Measurements from ENCODE around the gene PIEZO1. TPM values are rescaled to one million over a fixed set of nuclear protein-coding genes. Genes with fewer than 3 reads are reported as not detected.

PIEZO1 gene
- total and polyA plus RNA-seq, 2 experiments from 2014 or later = 30.4 to 70.1 TPM

GRCh38 chr16:88732172-88732960 lies 52.7 kb downstream of the PIEZO1 start:
- DNase-seq (ENCODE audit: low spot score) (no peak), ATAC-seq (no peak)
- Mint-ChIP-seq H3K4me3 (no peak overlapping the region), H3K9me3 (no peaks in the 10 kb centered on the region), H3K27me3 (ENCODE audit: insufficient read depth, low read depth, poor library complexity) (peaks cover 15% of the 10 kb centered on the region), H3K27ac (no peak overlapping the region), H3K4me1 (no peaks in the 10 kb centered on the region), H3K36me3 (ENCODE audit: low read depth) (peaks cover 9% of the 10 kb centered on the region; the same call in 1 of the 3 replicates)
- no peaks in the 10 kb centered on the region for H3K9me2 ChIP-seq (ENCODE audit: insufficient read depth)
- TF ChIP-seq EZH2phosphoT487 (IDR thresholded peaks at IDR 0.05; ENCODE audit: unreplicated experiment) (no peak), ETS1 (IDR thresholded peaks at IDR 0.05) (no peak), CTCF (conservative IDR thresholded peaks at IDR 0.05; ENCODE audit: low read depth in 2 of 2) (no peak), NANOG (IDR thresholded peaks at IDR 0.05; ENCODE audit: borderline replicate concordance) (no peak), ZNF114 (CRISPR knock-in tag; IDR thresholded peaks at IDR 0.05) (no peak), JUNB (IDR thresholded peaks at IDR 0.05; ENCODE audit: unreplicated experiment) (no peak), POLR2AphosphoS5 (IDR thresholded peaks at IDR 0.05; ENCODE audit: low read depth) (no peak), ZNF462 (CRISPR knock-in tag; IDR thresholded peaks at IDR 0.05) (no peak)
- H2AFZ ChIP-seq = no peak overlapping the region
- H3K79me2 ChIP-seq (replicated peaks; ENCODE audit: insufficient read depth) = no peaks in the 10 kb centered on the region
- no peaks in the 10 kb centered on the region for H4K20me1 ChIP-seq (replicated peaks; ENCODE audit: insufficient read depth)
- no peaks in the 10 kb centered on the region for H3F3A ChIP-seq (replicated peaks; ENCODE audit: low read depth)
- H3K36me3 ChIP-seq (ENCODE audit: insufficient read depth) = no peaks in the 10 kb centered on the region
- no peaks in the 10 kb centered on the region for H3K27me3 ChIP-seq (ENCODE audit: insufficient read depth)
- no peaks in the 10 kb centered on the region for H3K4me1 ChIP-seq (ENCODE audit: insufficient read depth)
- H3K4me2 ChIP-seq = no peak overlapping the region
- no peak overlapping the region for H3K4me3 ChIP-seq
- no peak overlapping the region for H3K27ac ChIP-seq (ENCODE audit: low read depth)

Data from GM23338 (cell line).